Activated CD4-positive, alpha-beta T cell treated with anti-CD3 and anti-CD28 coated beads, Interleukin-2, amount 10 ng/mL, durations not matched to agents 24 days and 14 days (primary cell): Measurements from ENCODE around the gene STUB1. TPM values are rescaled to one million over a fixed set of nuclear protein-coding genes. Genes with fewer than 3 reads are reported as not detected.

Experiments used
- DNase-seq: peaks from one replicate; pipeline ENCODE4 v3.0.0; 2022
- H3K27ac Mint-ChIP-seq: one replicate; pipeline ENCODE4 v1.8.0; 2022; ENCODE audit warnings: mild to moderate bottlenecking, mixed read lengths
- H3K27me3 Mint-ChIP-seq: one replicate; pipeline ENCODE4 v1.8.0; 2022; ENCODE audit warnings: mixed read lengths
- H3K36me3 Mint-ChIP-seq: one replicate; pipeline ENCODE4 v1.8.0; 2022; ENCODE audit warnings: low read depth, mild to moderate bottlenecking, mixed read lengths
- H3K4me1 Mint-ChIP-seq: one replicate; pipeline ENCODE4 v1.8.0; 2021; ENCODE audit warnings: mixed read lengths
- H3K4me3 Mint-ChIP-seq: one replicate; pipeline ENCODE4 v1.8.0; 2022; ENCODE audit warnings: mild to moderate bottlenecking, moderate library complexity, mixed read lengths
- H3K9me3 Mint-ChIP-seq: one replicate; pipeline ENCODE4 v1.8.0; 2021; ENCODE audit warnings: mixed read lengths
- intact Hi-C: fragments of 100-400 bp; cut with micrococcal nuclease; formaldehyde crosslinking; loops from one replicate; pipeline ENCODE4 v1.15.1; 2023
- total RNA-seq: library from RNA; stranded (reverse); gene quantifications from 2 replicates; pipeline ENCODE4 v1.2.3, GENCODE V29; 2022

Gene STUB1
- total RNA-seq, 1 donor from 2014 or later, result 93.8 TPM

GRCh38 chr16:732332-732731 lies 52.1 kb downstream of the STUB1 start:
- Mint-ChIP-seq H3K4me1 (peaks cover 9% of the 10 kb centered on the region), H3K4me3 (no peak overlapping the region), H3K9me3 (no peaks in the 10 kb centered on the region), H3K27ac (no peak overlapping the region), H3K36me3 (peaks cover 19% of the 10 kb centered on the region), H3K27me3 (no peaks in the 10 kb centered on the region)
- no peak for DNase-seq
- intact Hi-C loops, result no loop called here

Other genes starting within 250 kb of the STUB1 start
- gene CAPN15, start 152.7 kb upstream of the STUB1 start, total RNA-seq, result 121 and 124 TPM in 2 replicates
- gene PRR35, start 120.0 kb upstream of the STUB1 start, total RNA-seq, result not detected in 2 replicates
- gene NHLRC4, start 113.4 kb upstream of the STUB1 start, total RNA-seq, result 1.1 TPM in 2 replicates
- 43.2 and 50.3 TPM in 2 replicates for gene PIGQ, start 110.4 kb upstream of the STUB1 start, total RNA-seq
- gene RAB40C, start 90.3 kb upstream of the STUB1 start, total RNA-seq, result 12.5 and 16.5 TPM in 2 replicates
- gene WFIKKN1, start 49.4 kb upstream of the STUB1 start, total RNA-seq, result 0.44 and 0.45 TPM in 2 replicates
- gene METTL26, start 44.1 kb upstream of the STUB1 start, total RNA-seq, result 146 and 153 TPM in 2 replicates
- 71.2 and 73.0 TPM in 2 replicates for gene MCRIP2, start 38.6 kb upstream of the STUB1 start, total RNA-seq
- 99.9 and 111 TPM in 2 replicates for gene WDR90, start 31.0 kb upstream of the STUB1 start, total RNA-seq
- gene RHOT2, start 12.3 kb upstream of the STUB1 start, total RNA-seq, result 172 and 183 TPM in 2 replicates
- 1.1 and 1.2 TPM in 2 replicates for gene RHBDL1, start 4.7 kb upstream of the STUB1 start, total RNA-seq
- 60.3 and 61.1 TPM in 2 replicates for gene JMJD8, start 3.9 kb downstream of the STUB1 start, total RNA-seq
- 22.4 and 24.1 TPM in 2 replicates for gene WDR24, start 10.0 kb downstream of the STUB1 start, total RNA-seq
- 6.4 and 6.8 TPM in 2 replicates for gene FBXL16, start 25.4 kb downstream of the STUB1 start, total RNA-seq
- gene METRN, start 34.7 kb downstream of the STUB1 start, total RNA-seq, result 27.7 and 30.2 TPM in 2 replicates
- 38.5 and 56.3 TPM in 2 replicates for gene ANTKMT, start 40.7 kb downstream of the STUB1 start, total RNA-seq
- gene CCDC78, start 46.0 kb downstream of the STUB1 start, total RNA-seq, result 6.9 and 8.0 TPM in 2 replicates
- gene HAGHL, start 46.7 kb downstream of the STUB1 start, total RNA-seq, result 13.1 and 20.9 TPM in 2 replicates
- 39.5 and 42.5 TPM in 2 replicates for gene CIAO3, start 60.6 kb downstream of the STUB1 start, total RNA-seq
- gene MSLN, start 80.3 kb downstream of the STUB1 start, total RNA-seq, result not detected in 2 replicates
- gene RPUSD1, start 108.0 kb downstream of the STUB1 start, total RNA-seq, result 43.9 and 45.0 TPM in 2 replicates
- gene CHTF18, start 108.2 kb downstream of the STUB1 start, total RNA-seq, result 141 and 147 TPM in 2 replicates
- not detected in 2 replicates for gene GNG13, start 120.3 kb downstream of the STUB1 start, total RNA-seq